Myocyte (in vitro differentiated cells): ENCODE results near the gene OR51F2. TPM values are rescaled to one million over a fixed set of nuclear protein-coding genes. Genes with fewer than 3 reads are reported as not detected.

ENCODE experiments used
- total RNA-seq: library from RNA; depleted of rRNA; stranded (reverse); fragments of >200 nt; gene quantifications from 2 replicates; pipeline ENCODE4 v1.2.3, GENCODE V29; 2014

Gene OR51F2
- total RNA-seq, 1 donor from 2014 or later, result not detected

Other genes starting within 250 kb of the OR51F2 start
- gene OR52I2, start 239.6 kb upstream of the OR51F2 start, total RNA-seq, result not detected in 2 replicates
- not detected in 2 replicates for gene OR52I1, start 227.3 kb upstream of the OR51F2 start, total RNA-seq
- 9.8 and 12.5 TPM in 2 replicates for gene TRIM68, start 213.1 kb upstream of the OR51F2 start, total RNA-seq
- not detected in 2 replicates for gene OR51D1, start 183.8 kb upstream of the OR51F2 start, total RNA-seq
- gene OR51E1, start 177.3 kb upstream of the OR51F2 start, total RNA-seq, result not detected in 2 replicates
- gene OR51E2, start 123.5 kb upstream of the OR51F2 start, total RNA-seq, result not detected in 2 replicates
- not detected in 2 replicates for gene MMP26, start 116.5 kb upstream of the OR51F2 start, total RNA-seq
- not detected in 2 replicates for gene OR51F1, start 51.4 kb upstream of the OR51F2 start, total RNA-seq
- not detected in 2 replicates for gene OR52R1, start 16.9 kb upstream of the OR51F2 start, total RNA-seq
- not detected in 2 replicates for gene OR51S1, start 27.9 kb downstream of the OR51F2 start, total RNA-seq
- not detected in 2 replicates for gene OR51T1, start 60.6 kb downstream of the OR51F2 start, total RNA-seq
- not detected in 2 replicates for gene OR51A7, start 82.5 kb downstream of the OR51F2 start, total RNA-seq
- gene OR51G2, start 98.0 kb downstream of the OR51F2 start, total RNA-seq, result not detected in 2 replicates
- gene OR51G1, start 103.0 kb downstream of the OR51F2 start, total RNA-seq, result not detected in 2 replicates
- gene OR51A4, start 126.3 kb downstream of the OR51F2 start, total RNA-seq, result not detected in 2 replicates
- not detected in 2 replicates for gene OR51A2, start 134.4 kb downstream of the OR51F2 start, total RNA-seq
- not detected in 2 replicates for gene OR51L1, start 173.5 kb downstream of the OR51F2 start, total RNA-seq
- not detected in 2 replicates for gene OR52J3, start 225.2 kb downstream of the OR51F2 start, total RNA-seq
- gene OR52E2, start 238.3 kb downstream of the OR51F2 start, total RNA-seq, result not detected in 2 replicates
- not detected in 2 replicates for gene OR52E1, start 248.3 kb downstream of the OR51F2 start, total RNA-seq